HG02588 (cell line): ENCODE measurements around the gene DOLK.

Experiments
- ATAC-seq: cut with Tn5 transposase; IDR thresholded peaks from one replicate; pipeline ENCODE4 v1.9.1; 2021; ENCODE audit warnings: mild to moderate bottlenecking, moderate library complexity; ENCODE audit not compliant: unreplicated experiment

Gene DOLK

DNA sequence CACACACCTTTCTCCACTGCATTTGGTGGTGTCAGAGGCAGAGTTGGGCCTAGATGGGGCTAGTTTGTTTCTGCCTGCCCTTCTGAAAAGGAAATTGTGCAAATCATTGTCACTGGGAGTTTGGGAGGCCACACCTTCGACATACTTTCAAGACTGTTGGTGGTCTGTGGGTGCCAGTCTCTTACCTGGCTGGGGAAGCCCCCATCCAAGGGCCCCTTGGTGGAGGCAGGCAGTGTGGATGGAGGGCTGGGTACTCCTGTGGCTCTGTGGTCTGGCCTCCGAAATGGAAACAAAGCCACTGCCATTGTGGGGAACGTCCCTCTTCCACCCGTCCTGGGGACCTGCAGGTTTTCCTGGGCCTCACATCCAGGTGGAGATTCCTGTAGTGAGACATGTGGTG lies 37.5 kb downstream of the DOLK start:
- no peak for ATAC-seq

DNA sequence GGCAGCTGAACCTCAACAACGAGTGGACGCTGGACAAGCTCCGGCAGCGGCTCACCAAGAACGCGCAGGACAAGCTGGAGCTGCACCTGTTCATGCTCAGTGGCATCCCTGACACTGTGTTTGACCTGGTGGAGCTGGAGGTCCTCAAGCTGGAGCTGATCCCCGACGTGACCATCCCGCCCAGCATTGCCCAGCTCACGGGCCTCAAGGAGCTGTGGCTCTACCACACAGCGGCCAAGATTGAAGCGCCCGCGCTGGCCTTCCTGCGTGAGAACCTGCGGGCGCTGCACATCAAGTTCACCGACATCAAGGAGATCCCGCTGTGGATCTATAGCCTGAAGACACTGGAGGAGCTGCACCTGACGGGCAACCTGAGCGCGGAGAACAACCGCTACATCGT lies 39.0 kb downstream of the DOLK start:
- no peak for ATAC-seq

DNA sequence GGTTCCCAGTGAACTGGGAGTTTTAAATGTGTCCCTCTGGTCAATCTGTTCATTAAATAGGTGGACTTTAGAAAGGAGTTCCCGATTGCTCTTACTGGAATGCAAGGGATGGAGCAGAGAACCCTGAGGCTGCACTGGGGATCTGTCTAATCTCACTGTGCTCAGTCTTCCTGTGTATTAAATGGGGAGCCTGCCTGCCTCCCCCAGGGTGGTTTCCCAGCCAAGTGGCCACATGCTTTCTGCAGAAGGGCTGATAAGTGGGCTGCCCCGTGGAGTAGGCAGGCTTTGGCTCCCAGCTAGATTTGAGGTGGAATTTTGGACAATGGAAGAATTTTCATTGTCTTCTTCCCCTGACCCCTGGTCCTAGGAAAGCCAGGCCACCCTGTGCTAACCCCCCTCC lies 40.7 kb downstream of the DOLK start:
- ATAC-seq = no peak

DNA sequence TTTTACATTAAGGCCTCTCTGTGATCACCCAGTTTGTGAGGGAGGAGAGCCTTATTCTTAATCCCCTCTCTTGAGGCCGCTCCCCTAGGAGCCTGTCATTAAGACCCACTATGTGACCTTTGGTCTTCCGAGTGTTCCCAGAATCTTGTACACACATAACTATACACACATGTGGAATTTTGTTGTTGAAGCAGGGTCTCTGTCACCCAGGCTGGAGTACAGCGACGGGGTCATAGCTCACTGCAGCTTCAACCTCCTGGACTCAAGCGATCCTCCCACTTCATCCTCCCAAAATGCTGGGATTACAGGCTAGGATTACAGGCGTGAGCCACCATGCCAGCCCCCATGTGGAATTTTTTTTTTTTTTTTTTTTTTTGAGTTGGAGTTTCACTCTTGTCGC lies 41.4 kb downstream of the DOLK start:
- no peak for ATAC-seq

DNA sequence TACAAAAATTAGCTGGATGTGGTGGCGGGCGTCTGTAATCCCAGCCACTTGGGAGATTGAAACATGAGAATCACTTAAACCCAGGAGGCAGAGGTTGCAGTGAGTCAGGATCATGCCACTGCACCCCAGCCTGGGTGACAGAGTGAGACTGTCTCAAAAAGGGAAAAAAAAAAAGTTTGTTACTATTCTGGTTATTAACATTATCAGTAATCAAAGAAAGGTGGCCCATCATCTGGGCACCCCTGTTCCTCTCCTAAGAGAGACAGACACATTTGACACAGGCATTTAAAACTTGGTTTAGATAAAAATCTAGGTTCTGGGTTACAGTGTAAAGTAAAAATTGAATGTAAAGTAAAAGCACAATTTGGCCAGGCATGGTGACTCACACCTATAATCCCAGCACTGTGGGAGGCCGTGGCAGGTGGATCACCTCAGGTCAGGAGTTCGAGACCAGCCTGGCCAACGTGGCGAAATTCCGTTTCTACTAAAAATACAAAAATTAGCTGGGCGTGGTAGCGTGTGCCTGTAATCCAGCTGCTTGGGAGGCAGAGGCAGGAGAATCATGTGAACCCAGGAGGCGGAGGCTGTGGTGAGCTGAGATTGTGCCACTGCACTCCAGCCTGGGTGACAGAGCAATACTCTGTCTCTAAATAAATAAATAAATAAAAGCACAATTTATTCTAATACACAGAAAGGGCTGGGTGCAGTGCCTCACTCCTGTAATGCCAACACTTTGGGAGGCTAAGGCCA lies 43.4 kb downstream of the DOLK start:
- ATAC-seq = no peak

DNA sequence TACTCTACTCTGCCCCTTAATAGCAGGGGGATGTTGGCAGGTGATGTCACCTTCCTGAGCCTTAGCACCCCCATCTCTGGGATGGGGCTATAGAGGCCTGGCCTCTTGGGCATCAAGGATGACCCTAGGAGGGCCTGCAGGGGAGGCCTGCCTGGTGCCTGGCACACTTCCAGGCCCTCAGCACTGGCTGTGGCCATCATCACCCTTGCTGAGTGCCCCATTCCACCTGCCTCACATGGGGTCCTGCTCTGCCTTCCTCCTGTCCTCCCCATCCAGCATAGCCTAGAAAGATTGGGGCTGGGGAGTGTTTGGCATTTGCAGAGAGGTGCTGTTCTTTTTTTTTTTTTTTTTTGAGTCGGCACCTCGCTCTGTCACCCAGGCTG lies 44.3 kb downstream of the DOLK start:
- no peak for ATAC-seq

DNA sequence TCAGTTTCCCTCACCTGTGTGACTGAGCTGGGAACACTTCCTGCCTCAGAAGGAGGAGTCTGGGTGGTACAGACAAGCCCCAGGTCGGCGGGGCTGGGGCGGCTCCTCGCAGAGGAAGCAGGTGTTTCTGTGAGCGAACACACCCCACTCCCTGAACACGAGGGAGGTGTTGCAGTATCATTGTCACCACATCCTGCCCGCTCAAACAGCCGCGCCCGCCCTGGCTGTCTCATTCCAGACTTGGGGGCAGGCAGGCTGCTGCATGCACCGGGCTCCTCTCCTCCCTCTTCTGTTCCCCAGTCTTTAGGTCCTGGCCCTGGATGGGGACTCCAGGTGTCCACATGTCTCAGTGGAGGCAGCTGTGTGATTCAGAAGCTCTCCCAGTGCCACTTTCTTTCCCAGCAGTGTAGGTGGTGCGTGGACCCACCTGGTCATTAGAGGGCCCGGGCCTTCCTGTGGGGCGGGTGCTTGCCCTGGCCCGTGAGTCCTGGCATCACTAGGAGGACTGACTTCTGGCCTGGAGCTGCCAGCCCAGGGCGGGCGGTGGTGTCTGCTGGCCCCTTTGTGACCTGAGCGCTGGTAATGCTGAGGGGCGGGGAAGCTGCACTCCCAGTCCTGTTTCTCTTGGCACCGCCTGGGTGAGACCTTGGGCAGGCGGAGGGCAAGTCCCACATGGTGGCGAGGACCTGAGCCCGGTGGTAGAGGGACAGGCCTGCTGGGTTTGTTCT lies 44.9 kb downstream of the DOLK start:
- ATAC-seq = peak; percentile 53

DNA sequence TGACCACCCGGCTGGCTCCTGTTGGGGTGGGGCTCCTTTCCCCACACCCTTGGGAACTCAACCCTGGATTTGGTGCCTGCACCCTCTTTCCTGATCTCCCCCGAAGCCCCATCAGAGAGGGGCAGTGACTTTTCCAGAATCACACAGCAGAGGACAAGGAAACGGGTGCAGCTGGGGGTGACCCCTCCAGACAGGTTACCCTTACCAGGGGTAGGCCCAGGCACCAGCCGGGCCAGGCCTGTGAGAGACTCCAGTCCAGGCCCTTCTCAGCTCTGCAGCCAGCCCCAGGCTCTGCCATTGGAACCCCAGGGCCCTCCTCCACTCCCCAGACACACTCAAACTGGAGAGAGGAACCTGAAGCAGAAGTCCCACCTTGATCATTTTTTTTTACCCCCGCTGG lies 45.6 kb downstream of the DOLK start:
- ATAC-seq = no peak

DNA sequence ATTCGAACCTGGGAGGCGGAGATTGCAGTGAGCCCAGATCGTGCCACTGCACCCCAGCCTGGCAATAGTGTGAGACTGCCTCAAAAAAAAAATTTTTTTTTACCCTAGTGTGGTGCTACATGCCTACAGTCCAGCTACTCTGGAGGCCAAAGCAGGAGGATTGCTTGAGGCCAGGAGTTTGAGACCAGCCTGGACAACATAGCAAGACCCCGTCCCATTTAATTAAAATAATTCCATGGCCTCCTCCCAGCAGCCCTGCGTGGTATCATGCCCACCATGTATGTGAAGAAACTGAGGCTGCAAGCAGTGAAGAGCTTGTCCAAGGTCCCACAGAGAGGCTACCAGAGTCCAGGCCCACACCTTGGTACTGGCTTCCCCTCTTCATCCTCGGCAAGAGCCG lies 46.0 kb downstream of the DOLK start:
- no peak for ATAC-seq

DNA sequence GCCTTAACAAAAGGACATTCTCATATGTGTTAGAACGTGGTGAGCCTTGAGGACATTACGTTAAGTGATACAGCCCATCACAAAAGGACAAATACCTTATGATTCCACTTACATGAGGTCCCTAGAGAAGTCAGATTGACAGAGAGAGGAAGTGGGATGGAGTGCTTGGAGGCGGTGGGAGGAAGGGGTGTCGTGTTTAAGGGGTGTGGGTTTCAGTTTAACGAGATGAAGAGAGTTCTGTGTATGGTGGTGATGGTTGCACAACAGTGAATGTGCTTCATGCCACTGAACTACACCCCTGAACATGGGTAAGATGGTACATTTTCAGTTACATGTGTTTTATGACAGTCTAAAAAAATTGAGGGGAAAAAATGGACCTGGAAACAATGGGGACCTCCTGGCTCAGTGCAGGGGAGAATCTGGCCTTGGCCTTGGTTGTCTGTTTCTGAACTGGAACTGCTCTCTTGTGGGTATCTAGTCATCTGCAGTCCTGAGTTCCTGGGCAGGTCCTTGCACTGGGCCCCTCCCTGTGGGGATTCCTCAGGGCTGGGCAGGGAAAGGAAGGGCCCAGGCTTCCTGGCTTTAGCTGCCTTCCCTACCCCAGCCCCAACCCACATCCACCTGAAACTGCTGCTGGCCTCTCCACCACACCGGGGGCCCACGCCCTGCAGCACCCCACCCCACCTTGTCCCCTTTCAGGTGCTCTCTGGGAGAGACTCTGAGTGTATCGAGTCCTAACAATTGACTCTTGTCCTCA lies 47.7 kb downstream of the DOLK start:
- no peak for ATAC-seq

DNA sequence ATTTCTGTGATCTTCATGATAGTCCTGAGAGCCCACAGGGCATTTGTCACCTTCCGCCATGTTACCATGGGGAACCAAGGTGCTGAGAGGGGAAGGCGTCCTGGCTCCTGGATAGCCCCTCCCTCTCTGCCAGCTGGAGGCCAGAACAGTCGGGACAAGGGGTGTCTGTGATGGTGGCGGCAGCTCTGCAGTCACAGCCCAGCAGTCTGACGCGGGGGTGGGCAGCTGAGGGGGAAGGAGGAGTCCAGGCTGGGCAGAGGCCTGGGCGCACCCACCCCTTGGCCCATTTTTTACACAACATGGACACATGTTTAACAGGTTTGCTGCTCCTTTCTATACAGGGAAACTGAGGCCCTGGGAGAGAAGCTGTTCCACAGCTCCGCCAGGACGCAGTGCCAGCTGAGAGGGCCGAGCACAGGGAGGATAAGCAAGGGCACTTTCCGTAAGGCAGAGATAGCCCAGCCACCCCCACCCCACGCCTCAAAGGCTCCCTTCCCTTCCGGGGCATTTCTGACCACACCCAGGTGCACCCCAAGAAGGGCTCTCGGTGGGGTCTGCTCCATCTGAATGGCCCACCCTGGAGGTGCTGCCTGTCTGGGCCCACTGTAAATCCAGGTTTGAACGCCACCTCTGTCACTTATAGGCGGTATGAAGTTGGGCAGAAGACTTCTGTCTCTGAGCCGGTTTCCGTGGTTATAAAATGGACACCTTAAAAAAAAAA lies 48.4 kb downstream of the DOLK start:
- no peak for ATAC-seq

DNA sequence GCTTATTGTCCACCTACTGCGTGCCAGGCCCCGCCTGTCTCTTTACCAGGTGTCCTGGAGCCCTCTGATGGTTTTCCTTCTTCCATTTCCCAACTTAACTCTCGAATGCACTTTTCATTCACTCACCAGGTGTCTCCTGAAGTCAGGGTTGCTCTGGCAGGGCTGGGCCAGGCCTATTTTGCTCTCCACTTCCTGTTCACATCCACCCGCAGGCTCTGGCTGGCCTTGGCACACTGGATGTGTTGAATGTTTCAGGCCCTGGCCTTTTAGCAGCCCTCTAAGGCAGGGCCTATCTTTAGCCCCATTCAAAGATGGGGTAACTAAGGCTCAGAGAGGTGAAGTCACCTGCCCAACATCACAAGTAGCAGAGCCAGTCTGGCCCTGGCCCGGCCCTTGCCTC lies 49.0 kb downstream of the DOLK start:
- no peak for ATAC-seq

DNA sequence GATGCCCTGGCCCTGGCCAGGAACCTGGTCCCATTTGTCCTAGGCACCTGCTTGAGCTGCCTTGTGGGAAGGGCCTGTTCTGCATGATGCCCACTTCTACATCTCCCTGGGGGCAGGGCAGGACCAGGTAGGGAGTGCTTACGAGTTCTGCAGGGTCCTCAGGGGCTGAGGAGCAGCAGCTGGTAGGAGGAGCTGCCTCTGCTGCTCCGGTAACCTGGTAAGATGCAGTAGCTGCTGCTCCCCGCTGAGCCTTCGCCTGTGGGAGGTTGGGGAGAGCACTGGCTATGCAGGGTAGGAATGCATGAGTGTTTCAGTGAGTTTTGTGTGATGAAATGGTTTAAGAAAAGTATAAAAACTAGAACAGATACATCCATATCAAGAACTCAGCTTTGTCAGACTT lies 51.8 kb downstream of the DOLK start:
- ATAC-seq = no peak
